Endothelial cell of umbilical vein (primary cell): ENCODE results near the gene OTUD5. TPM values are rescaled to one million over a fixed set of nuclear protein-coding genes. Genes with fewer than 3 reads are reported as not detected.
"Not testable (repeated sequence)": the region's sequence is repeated elsewhere in the genome, so short reads cannot be mapped to it uniquely, and the experiment has no call there.

Source experiments
- BruUV-seq: library from RNA; stranded (reverse); fragments of 400-500 nt; replicated peaks from 2 replicates; lab custom pipeline; 2021; lab: Mats Ljungman, UMichigan
- CTCF ChIA-PET: fragments of 300-600, 350-600 bp; sonication (Branson Sonifier 250); formaldehyde crosslinking; loops from one replicate; lab custom pipeline; 2021; ENCODE audit warnings: antibody characterized with exemption, inconsistent platforms; lab: Charles Lee
- POLR2A ChIA-PET: fragments of 300-600, 350-600 bp; sonication (Branson Sonifier 250); formaldehyde crosslinking; loops from one replicate; lab custom pipeline; 2021; ENCODE audit warnings: antibody characterized with exemption, inconsistent platforms; lab: Charles Lee
- DNase-seq: peaks from one replicate; pipeline ENCODE4 v3.0.0-alpha.2; 2011; ENCODE audit warnings: low read depth, low spot score
- FAIRE-seq: peaks from 2 replicates; lab custom pipeline; 2011; peaks lifted over from hg19 to GRCh38; lab: Jason Lieb, UNC
- H2AFZ ChIP-seq: 2 replicates; pipeline ENCODE4 v1.6.0; 2012; ENCODE audit warnings: low read depth, low read length, control low read depth, inconsistent platforms
- H3K27ac ChIP-seq: 2 replicates; pipeline ENCODE4 v1.5.1; 2011; ENCODE audit warnings: low read depth, mild to moderate bottlenecking, control low read depth, low read length, moderate library complexity; ENCODE audit not compliant: insufficient read depth
- H3K27me3 ChIP-seq, 2 experiments: 2 replicates each; pipeline versions ENCODE4 v1.6.0 to v1.6.1; 2011; ENCODE audit warnings: low read length in 2 of 2, mixed read lengths in 1 of 2; ENCODE audit not compliant: control insufficient read depth in 2 of 2, insufficient read depth in 2 of 2
- H3K36me3 ChIP-seq, 2 experiments: 2 replicates in 1 of 2; 3 replicates in 1 of 2; pipeline ENCODE4 v1.5.1; 2011; ENCODE audit warnings: low read length in 2 of 2, mild to moderate bottlenecking in 1 of 2, moderate library complexity in 1 of 2; ENCODE audit not compliant: control insufficient read depth in 2 of 2, insufficient read depth in 2 of 2; ENCODE audit errors: extremely low read depth in 1 of 2
- H3K4me1 ChIP-seq: 3 replicates; pipeline ENCODE4 v1.5.1; 2011; ENCODE audit warnings: mild to moderate bottlenecking, low read length; ENCODE audit not compliant: control insufficient read depth, insufficient read depth; ENCODE audit errors: extremely low read depth
- H3K4me2 ChIP-seq: 2 replicates; pipeline ENCODE4 v1.6.1; 2011; ENCODE audit warnings: low read length, control low read depth, mixed read lengths; ENCODE audit not compliant: insufficient read depth
- H3K4me3 ChIP-seq, 3 experiments: fragments of 200-600 bp in 1 of 3; sonication (generic), shearing (Covaris generic) in 1 of 3; replicated peaks in 1 of 3; 2 replicates each; pipeline ENCODE4 v1.5.1; 2011 to 2016; ENCODE audit warnings: control low read depth in 3 of 3, low read length in 3 of 3, mild to moderate bottlenecking in 2 of 3, inconsistent platforms in 1 of 3, low read depth in 1 of 3, moderate library complexity in 1 of 3; ENCODE audit not compliant: insufficient read depth in 1 of 3
- H3K79me2 ChIP-seq: 2 replicates; pipeline ENCODE4 v1.6.0; 2012; ENCODE audit warnings: low read length, inconsistent platforms; ENCODE audit not compliant: control insufficient read depth, insufficient read depth
- H3K9ac ChIP-seq: replicated peaks from 2 replicates; pipeline ENCODE3; 2011; ENCODE audit warnings: low read length, control low read depth; ENCODE audit not compliant: insufficient read depth; ENCODE audit errors: extremely low read depth
- H3K9me1 ChIP-seq: replicated peaks from 3 replicates; pipeline ENCODE4 v1.6.0; 2011; ENCODE audit warnings: mild to moderate bottlenecking, low read length; ENCODE audit not compliant: control insufficient read depth, insufficient read depth; ENCODE audit errors: extremely low read depth
- H3K9me3 ChIP-seq: replicated peaks from 2 replicates; pipeline ENCODE4 v1.5.1; 2012; ENCODE audit warnings: low read length, inconsistent platforms; ENCODE audit not compliant: control insufficient read depth, insufficient read depth
- H4K20me1 ChIP-seq: replicated peaks from 2 replicates; pipeline ENCODE3; 2011; ENCODE audit warnings: mild to moderate bottlenecking, low read length; ENCODE audit not compliant: control insufficient read depth, insufficient read depth; ENCODE audit errors: extremely low read depth
- CTCF ChIP-seq, 2 donors: IDR thresholded peaks; 1 replicate in 1 of 2; 2 replicates in 1 of 2; pipeline ENCODE4 v1.5.1; 2011; ENCODE audit warnings: low read length in 2 of 2, mild to moderate bottlenecking in 2 of 2, moderate library complexity in 2 of 2, control low read depth in 1 of 2, inconsistent platforms in 1 of 2, low read depth in 1 of 2; ENCODE audit not compliant: insufficient read depth in 1 of 2; ENCODE audit errors: extremely low read depth in 1 of 2
- EZH2 ChIP-seq: IDR thresholded peaks from 2 replicates; pipeline ENCODE4 v1.6.1; 2012; ENCODE audit warnings: borderline replicate concordance, low read depth, mild to moderate bottlenecking, moderate library complexity, low read length, inconsistent platforms; ENCODE audit not compliant: severe bottlenecking
- FOS ChIP-seq: IDR thresholded peaks from 2 replicates; pipeline ENCODE4 v1.6.1; 2011; ENCODE audit warnings: mild to moderate bottlenecking, low read length, moderate library complexity, borderline replicate concordance; ENCODE audit not compliant: insufficient read depth
- GATA2 ChIP-seq: IDR thresholded peaks from 2 replicates; pipeline ENCODE4 v1.7.0; 2011; ENCODE audit warnings: low read depth, mild to moderate bottlenecking, moderate library complexity, mixed read lengths, low read length; ENCODE audit not compliant: insufficient read length, insufficient read depth
- JUN ChIP-seq: IDR thresholded peaks from 2 replicates; pipeline ENCODE4 v1.6.1; 2011; ENCODE audit warnings: borderline replicate concordance, low read depth; ENCODE audit not compliant: insufficient read length, insufficient read depth
- MYC ChIP-seq: IDR thresholded peaks from one replicate; pipeline ENCODE4 v1.6.1; 2011; ENCODE audit warnings: mild to moderate bottlenecking, low read depth, low read length
- POLR2A ChIP-seq: IDR thresholded peaks from 2 replicates; pipeline ENCODE4 v1.6.1; 2012; ENCODE audit warnings: low read depth, mild to moderate bottlenecking, control low read depth, low read length
- POLR2AphosphoS5 ChIP-seq: IDR thresholded peaks from 2 replicates; pipeline ENCODE4 v1.6.1; 2012; ENCODE audit warnings: low read depth, mild to moderate bottlenecking, control low read depth, low read length, moderate library complexity; ENCODE audit not compliant: insufficient read depth
- dilution Hi-C: fragments of 300-500 bp; cut with MboI; formaldehyde crosslinking; loops from one replicate; pipeline ENCODE4 v1.15.0; 2019; ENCODE audit warnings: low sequenced_read_pairs; ENCODE audit not compliant: extremely low pct_ligation_motif_present
- intact Hi-C: fragments of 100-400 bp; cut with micrococcal nuclease; formaldehyde crosslinking; loops from one replicate; pipeline ENCODE4 v1.10.0; 2022
- polyA plus RNA-seq, 4 experiments: library from polyadenylated mRNA; depleted of rRNA in 3 of 4; stranded (reverse) in 3 of 4; unstranded in 1 of 4; fragments of >200 nt; gene quantifications; 2 replicates each; pipeline versions ENCODE4 v1.2.1 to v1.2.3, GENCODE V29; 2011 to 2012; ENCODE audit warnings: missing spikeins in 1 of 4
- total RNA-seq: library from RNA; stranded (reverse); gene quantifications from 2 replicates; pipeline ENCODE4 v1.2.3, GENCODE V29; 2021
- TF ChIP-seq, protein P1 (sequence below): IDR thresholded peaks from 2 replicates; pipeline ENCODE4 v1.6.1; 2011; ENCODE audit not compliant: insufficient read depth, insufficient read length

The OTUD5 gene
- total and polyA plus RNA-seq, 2 donors (not counting 3 experiments of a cell fraction or from before 2014, with no cell fraction given): 44.3 to 44.6 TPM

GRCh38 chrX:48890296-48890925 is 67.0 kb downstream of the OTUD5 start:
- TF ChIP-seq EZH2 (no peak), POLR2AphosphoS5 (no peak), MYC (no peak), GATA2 (no peak), POLR2A (no peak), FOS (no peak), JUN (no peak), CTCF (IDR thresholded peaks at IDR 0.05; ENCODE audit: extremely low read depth in 1 of 2, insufficient read depth in 1 of 2, low read depth in 1 of 2, low read length in 2 of 2) (no peak)
- TF ChIP-seq, protein P1, sequence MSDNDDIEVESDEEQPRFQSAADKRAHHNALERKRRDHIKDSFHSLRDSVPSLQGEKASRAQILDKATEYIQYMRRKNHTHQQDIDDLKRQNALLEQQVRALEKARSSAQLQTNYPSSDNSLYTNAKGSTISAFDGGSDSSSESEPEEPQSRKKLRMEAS: no peak
- Histone ChIP-seq H2AFZ (peak overlapping the region; percentile 11), H4K20me1 (no peaks in the 10 kb centered on the region), H3K4me3 (no peak overlapping the region), H3K9me3 (no peaks in the 10 kb centered on the region), H3K9ac (no peak overlapping the region), H3K27me3 (no peaks in the 10 kb centered on the region), H3K4me1 (peaks cover 4% of the 10 kb centered on the region), H3K4me2 (peak overlapping the region; percentile 31), H3K36me3 (no peaks in the 10 kb centered on the region), H3K79me2 (peaks cover 3% of the 10 kb centered on the region), H3K27ac (no peak overlapping the region), H3K9me1 (no peaks in the 10 kb centered on the region)
- FAIRE-seq (no peak), DNase-seq (no peak)
- intact Hi-C loops (loop anchor here (2.0 to 10.0 kb wide), 2 partner anchors 90 to 374 kb away; partner anchors contain the start of genes FOXP3 and PPP1R3F), dilution Hi-C loops (no loop called here)
- no TSS peak for BruUV-seq
- POLR2A ChIA-PET: no interaction called here
- CTCF ChIA-PET: interaction anchor here (2.4 kb wide), 1 partner anchor 242 kb away, joined by 9 read pairs; no protein-coding TSS in a partner anchor

DNA sequence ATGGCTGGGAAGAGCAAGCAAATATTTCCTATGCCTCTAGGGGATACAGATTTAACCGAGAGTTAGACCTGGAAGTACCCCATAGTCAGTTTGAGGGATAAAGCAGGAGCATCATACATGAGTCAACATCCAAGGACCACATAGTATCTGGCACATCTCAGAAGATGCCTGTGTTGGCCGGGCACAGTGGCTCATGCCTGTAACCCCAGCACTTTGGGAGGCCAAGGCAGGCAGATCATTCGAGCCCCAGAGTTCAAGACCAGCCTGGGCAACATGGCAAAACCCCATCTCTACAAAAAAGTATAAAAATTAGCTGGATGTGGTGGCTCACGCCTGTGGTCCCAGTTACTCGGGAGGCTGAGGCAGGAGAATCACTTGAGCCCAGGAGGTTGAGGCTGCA is 70.8 kb downstream of the OTUD5 start:
- H3K27me3 ChIP-seq, dilution Hi-C loops, H3K4me2 ChIP-seq, intact Hi-C loops, H3K36me3 ChIP-seq, FAIRE-seq, H3K27ac ChIP-seq, H3K4me1 ChIP-seq, CTCF ChIA-PET, H3K4me3 ChIP-seq, H2AFZ ChIP-seq, H3K79me2 ChIP-seq, H3K9me3 ChIP-seq, H4K20me1 ChIP-seq, BruUV-seq, H3K9me1 ChIP-seq, H3K9ac ChIP-seq, DNase-seq, POLR2A ChIA-PET: not testable (repeated sequence)
